HG03135 (cell line): ENCODE results near the gene STIMATE.

Source experiments
- ATAC-seq: cut with Tn5 transposase; IDR thresholded peaks from one replicate; pipeline ENCODE4 v1.9.1; 2021; ENCODE audit warnings: mild to moderate bottlenecking, moderate library complexity; ENCODE audit not compliant: unreplicated experiment

The STIMATE gene

DNA sequence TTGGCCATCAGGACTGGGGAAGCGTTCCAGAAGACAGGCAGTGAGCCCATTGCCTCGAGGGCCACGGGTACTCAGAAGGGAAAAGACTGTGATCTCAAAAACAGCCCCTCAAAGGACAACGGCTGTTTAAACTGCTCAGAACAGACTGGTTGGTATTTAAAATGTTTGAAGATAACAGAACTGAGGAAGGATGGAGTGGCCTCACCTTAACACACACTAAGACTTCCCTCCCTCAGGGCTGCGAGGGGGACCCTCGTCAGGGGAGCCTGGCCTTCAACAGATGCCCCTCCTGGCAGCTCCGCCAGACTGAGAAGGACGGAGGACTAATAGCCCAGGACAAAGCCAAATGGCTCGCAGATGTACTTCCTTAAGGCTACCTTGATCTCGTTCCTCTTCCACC is 2.6 kb downstream of the STIMATE start:
- no peak for ATAC-seq

- ATAC-seq, result no peak
Measured at GRCh38 chr3:52893723-52894122, 3.6 kb downstream of the STIMATE start.

- no peak for ATAC-seq
Measured at GRCh38 chr3:52892625-52893311, 4.6 kb downstream of the STIMATE start.

GRCh38 chr3:52892290-52892624 is 5.1 kb downstream of the STIMATE start:
- no peak for ATAC-seq

GRCh38 chr3:52891615-52892081 is 5.7 kb downstream of the STIMATE start:
- no peak for ATAC-seq

DNA sequence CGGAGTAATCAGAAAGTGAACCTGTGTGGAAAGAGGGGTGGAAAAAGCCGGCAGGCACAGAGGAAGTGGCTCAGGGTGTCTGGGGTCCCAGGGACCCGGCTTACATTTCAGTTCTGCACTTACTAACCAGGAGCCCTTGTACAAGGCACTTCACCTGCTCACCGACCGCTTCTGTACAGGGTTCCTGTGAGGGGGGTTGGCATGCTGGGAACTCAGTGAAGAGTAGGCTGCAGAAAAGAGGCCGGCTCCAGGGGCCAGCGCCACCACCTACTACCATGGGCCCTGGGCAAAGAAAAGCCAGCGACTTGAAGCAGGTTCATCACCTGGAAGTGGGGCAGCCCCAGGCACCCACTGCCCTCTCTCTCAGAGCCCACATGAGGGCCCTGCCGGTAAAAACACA is 6.2 kb downstream of the STIMATE start:
- no peak for ATAC-seq

DNA sequence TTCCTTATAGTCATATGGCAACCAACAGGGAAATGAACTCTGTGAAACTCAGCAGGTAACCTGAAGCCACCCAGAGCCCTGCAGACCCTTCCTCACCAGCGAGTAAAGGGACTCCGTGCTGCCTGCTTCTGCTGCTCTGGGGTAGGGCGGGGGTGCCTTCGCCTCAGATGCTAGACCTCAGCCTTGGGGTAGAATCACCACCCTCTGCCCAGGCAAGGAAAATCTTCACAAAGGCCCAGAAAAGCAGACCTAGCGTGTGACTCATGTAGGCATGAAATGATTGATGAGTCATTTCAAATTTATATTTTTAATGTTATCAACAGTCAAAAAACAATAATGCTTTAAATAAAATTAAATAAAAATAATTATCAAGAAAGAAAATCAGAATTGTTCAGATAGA is 6.6 kb downstream of the STIMATE start:
- ATAC-seq, result no peak

DNA sequence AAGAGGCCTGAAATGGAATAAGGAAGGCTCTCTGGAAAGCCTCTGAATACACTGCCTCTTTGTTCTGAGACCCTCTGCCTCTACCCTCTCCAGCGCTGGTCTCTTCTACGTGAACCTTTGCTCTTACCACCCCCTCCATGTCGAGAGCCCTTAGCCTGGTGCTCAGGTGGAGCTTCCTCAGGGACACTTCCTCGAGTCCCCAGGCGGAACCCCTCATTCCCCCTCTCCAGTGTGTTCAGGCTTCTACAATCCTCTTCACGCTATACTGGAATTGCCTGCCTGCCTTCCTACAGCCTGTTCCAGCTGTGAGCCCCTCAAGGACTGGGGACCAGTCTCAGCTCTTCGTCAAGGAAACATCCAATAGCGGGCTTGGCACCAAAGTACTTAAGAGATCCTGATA is 7.4 kb downstream of the STIMATE start:
- no peak for ATAC-seq

GRCh38 chr3:52887166-52887565 is 10.2 kb downstream of the STIMATE start:
- no peak for ATAC-seq

DNA sequence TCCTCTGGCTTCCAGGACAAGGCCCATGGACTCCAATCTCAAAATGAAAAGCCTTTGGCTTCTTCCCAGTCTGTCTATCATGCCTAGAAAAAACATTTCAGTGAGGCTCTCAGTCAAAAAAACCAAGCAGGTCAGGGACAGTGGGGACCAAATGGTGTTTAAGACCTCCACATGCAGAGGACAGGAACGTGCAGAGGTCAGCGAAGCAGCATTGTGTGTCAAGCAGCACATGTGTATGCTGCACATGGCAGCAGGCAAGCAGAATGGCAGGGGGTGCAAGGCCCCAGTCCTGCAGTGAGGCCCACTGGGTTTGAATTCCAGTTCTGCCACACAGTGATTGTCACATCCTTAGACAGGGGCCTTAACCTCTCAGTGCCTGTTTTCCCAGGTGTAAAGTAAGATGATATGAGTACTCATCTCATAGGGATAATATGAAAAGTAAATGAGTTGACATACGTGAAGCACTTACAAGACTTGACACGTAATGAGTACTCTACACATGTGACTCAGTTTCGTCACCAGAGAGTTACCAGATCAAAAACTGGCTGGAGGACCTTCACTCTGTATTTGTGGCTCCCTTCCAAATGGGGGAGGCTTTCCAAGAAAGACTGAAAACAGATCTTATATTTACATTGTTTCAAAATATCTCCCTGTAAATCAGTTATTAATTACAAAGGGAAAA is 11.2 kb downstream of the STIMATE start:
- ATAC-seq, result no peak

DNA sequence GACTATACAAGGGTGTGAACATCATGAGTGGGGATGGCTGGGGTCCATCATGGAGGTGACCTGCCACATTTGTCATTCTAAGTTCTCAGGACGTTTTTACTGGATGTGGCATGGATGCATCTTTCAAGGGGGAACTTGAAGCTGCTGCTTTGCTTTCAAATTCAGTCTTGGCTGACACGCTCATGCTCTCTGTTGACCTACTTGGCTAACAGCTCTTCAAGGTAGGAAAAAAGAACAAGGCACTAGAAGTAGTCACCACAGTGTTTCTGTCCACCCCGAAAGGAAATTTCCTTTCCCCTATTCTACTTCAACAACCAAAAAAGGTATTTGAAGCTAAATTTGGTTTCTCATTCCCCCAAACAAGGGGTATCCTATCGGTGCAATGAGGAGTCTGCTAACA is 15.0 kb downstream of the STIMATE start:
- no peak for ATAC-seq

- no peak for ATAC-seq
Measured at GRCh38 chr3:52881871-52882270, 15.5 kb downstream of the STIMATE start.

DNA sequence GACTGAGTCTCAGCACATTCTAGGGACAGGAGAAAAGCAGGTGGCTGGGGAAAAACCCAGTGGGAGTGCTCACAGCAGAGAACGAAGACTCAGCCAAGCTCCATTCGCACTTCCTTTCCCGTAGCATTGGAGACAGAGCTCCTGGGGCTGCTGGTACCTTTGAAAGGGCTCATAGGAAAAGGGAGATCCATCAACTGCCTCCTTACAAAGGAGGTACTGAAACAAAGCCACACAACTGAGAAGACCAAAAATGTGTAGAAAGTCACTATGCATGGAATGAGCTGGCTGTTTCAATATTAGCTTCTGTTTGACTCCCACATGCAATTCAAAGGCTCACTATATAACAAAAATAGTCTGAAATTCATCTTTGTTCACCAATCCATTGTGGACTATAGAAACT is 16.9 kb downstream of the STIMATE start:
- no peak for ATAC-seq

GRCh38 chr3:52880047-52880446 is 17.3 kb downstream of the STIMATE start:
- ATAC-seq, result no peak

DNA sequence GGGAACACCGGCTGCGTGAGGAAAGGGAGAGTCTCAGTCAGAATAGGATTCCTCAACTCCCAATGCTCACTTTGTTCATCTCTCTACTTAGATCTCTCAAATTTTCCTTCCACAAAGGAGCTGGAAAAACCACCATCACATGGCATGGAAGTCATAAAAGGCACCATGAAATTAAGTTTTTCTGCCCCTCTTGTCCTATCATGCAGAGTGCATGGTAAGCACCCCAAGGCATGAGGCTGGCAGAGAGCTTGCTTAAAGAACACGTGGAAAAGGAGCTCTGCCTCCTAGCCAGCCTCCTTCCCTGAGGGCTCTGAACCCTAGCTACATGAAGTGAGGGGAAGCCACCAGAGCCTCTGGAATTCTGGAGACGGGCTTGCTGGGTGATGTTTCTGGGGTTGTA is 17.8 kb downstream of the STIMATE start:
- no peak for ATAC-seq

DNA sequence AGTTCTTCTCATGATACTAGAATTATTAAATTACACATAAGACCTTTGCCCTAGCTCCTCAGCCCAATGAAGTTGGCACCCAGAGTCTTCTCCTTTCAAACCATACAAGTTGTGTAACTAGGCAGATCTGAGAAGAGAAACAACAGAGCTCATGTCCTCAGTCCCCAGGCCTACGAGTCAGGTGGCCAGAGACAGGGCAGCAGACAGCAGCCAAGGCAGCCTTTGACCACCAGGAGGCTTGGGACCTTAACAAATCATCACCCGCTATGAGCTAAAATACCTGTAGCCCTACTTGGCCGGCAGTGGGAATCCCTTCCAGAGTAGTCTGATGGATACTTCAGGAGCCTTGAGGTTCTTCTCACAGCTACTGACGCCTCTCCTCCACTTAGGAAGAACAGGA is 18.3 kb downstream of the STIMATE start:
- ATAC-seq, result no peak

DNA sequence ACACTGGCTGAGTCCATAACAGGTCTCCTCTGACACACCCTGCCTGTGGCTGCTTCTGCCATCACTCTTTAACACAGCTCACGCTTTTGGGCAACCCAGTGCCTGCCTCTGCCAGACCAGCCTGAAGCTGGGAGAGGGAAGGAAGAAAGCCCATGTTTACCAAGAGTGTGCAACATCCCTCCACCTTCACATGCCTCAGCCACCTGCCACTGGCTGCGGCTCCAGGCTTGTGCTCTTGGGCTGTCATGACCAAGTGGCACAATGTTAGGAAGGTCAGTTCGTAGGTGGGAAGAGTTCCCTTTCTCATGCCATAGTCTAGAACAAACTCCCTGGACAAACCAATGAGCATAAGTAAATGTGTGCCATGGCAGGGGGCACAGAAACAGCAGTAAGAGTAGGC is 20.3 kb downstream of the STIMATE start:
- ATAC-seq, result no peak

- no peak for ATAC-seq
Measured at GRCh38 chr3:52874864-52875587, 22.3 kb downstream of the STIMATE start.

DNA sequence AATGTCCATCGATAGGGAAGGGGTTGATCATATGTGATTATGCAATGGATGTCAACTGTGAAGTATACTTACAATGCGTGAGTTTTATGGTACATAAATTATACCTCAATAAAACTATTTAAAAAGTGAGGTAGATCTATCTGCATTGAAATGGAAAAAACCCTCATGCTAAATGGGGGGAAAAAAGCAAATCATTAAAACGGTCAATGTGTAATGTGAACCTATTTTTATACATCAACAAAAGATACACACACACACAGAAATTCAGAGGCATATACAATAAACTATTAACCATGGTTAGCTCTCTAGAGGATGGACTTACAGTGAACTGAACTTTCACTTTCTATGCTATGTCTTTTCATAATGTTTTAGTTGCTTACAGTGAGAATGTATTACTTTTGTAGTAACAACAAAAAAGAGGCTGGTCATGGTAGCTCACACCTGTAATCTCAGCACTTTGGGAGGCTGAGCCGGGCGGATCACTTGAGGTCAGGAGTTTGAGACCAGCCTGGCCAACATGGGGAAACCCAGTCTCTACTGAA is 23.1 kb downstream of the STIMATE start:
- no peak for ATAC-seq

- no peak for ATAC-seq
Measured at GRCh38 chr3:52873433-52874159, 23.8 kb downstream of the STIMATE start.

GRCh38 chr3:52872245-52872644 is 25.1 kb downstream of the STIMATE start:
- ATAC-seq, result no peak
